CD8-positive, alpha-beta memory T cell (primary cell): ENCODE measurements around the gene C22orf23. TPM values are rescaled to one million over a fixed set of nuclear protein-coding genes. Genes with fewer than 3 reads are reported as not detected.

ENCODE experiments used
- CTCF ChIA-PET: fragments of 350-600 bp; sonication (Branson Sonifier 250); formaldehyde crosslinking; loops from one replicate; lab custom pipeline; 2021; ENCODE audit warnings: antibody characterized with exemption; lab: Charles Lee
- POLR2A ChIA-PET: fragments of 350-600 bp; sonication (Branson Sonifier 250); formaldehyde crosslinking; loops from one replicate; lab custom pipeline; 2021; ENCODE audit warnings: antibody characterized with exemption; lab: Charles Lee
- DNase-seq, 5 donors: peaks; one replicate each; pipeline versions ENCODE4 v3.0.0 to v3.0.0-alpha.2; 2020 to 2022; ENCODE audit warnings: mixed read lengths in 1 of 5
- H3K27ac ChIP-seq: one replicate; pipeline ENCODE4 v1.7.0; 2013; ENCODE audit warnings: low read depth, mild to moderate bottlenecking, low read length, moderate library complexity
- H3K27me3 ChIP-seq: 2 replicates; pipeline ENCODE4 v1.7.0; 2013; ENCODE audit warnings: low read length, mild to moderate bottlenecking; ENCODE audit not compliant: insufficient read depth, poor library complexity, severe bottlenecking
- H3K36me3 ChIP-seq: 2 replicates; pipeline ENCODE4 v1.7.0; 2013; ENCODE audit warnings: mild to moderate bottlenecking, low read length, moderate library complexity; ENCODE audit not compliant: insufficient read depth
- H3K4me1 ChIP-seq: 2 replicates; pipeline ENCODE4 v1.7.0; 2013; ENCODE audit warnings: mild to moderate bottlenecking, low read length, moderate library complexity; ENCODE audit not compliant: insufficient read depth
- H3K4me3 ChIP-seq: 2 replicates; pipeline ENCODE4 v1.7.0; 2013; ENCODE audit warnings: mild to moderate bottlenecking, low read length
- H3K9me3 ChIP-seq: 2 replicates; pipeline ENCODE4 v1.7.0; 2013; ENCODE audit warnings: mild to moderate bottlenecking, low read length
- H3K27ac Mint-ChIP-seq, 8 donors: one replicate each; pipeline ENCODE4 v1.8.0; 2020 to 2021; ENCODE audit warnings: mixed read lengths in 8 of 8, mild to moderate bottlenecking in 6 of 8, inconsistent platforms in 3 of 8, moderate library complexity in 3 of 8
- H3K27me3 Mint-ChIP-seq, 2 donors: one replicate each; pipeline ENCODE4 v1.8.0; 2020 to 2021; ENCODE audit warnings: mixed read lengths in 2 of 2, mild to moderate bottlenecking in 1 of 2, moderate library complexity in 1 of 2
- H3K36me3 Mint-ChIP-seq, 3 donors: one replicate each; pipeline ENCODE4 v1.8.0; 2020 to 2021; ENCODE audit warnings: mixed read lengths in 3 of 3, inconsistent platforms in 1 of 3, mild to moderate bottlenecking in 1 of 3
- H3K4me1 Mint-ChIP-seq, 3 donors: one replicate each; pipeline ENCODE4 v1.8.0; 2020 to 2021; ENCODE audit warnings: mixed read lengths in 3 of 3, inconsistent platforms in 1 of 3, mild to moderate bottlenecking in 1 of 3
- H3K4me3 Mint-ChIP-seq, 7 donors: one replicate each; pipeline ENCODE4 v1.8.0; 2020 to 2021; ENCODE audit warnings: mixed read lengths in 7 of 7, mild to moderate bottlenecking in 6 of 7, moderate library complexity in 4 of 7, inconsistent platforms in 2 of 7
- H3K9me3 Mint-ChIP-seq, 5 donors: one replicate each; pipeline ENCODE4 v1.8.0; 2020 to 2022; ENCODE audit warnings: mixed read lengths in 5 of 5, mild to moderate bottlenecking in 3 of 5, moderate library complexity in 2 of 5, inconsistent platforms in 1 of 5
- polyA plus RNA-seq: library from polyadenylated mRNA; unstranded; fragments of 300-500 nt; fragmentation: Illumina TruSeq; gene quantifications from one replicate; pipeline ENCODE4 v1.2.3, GENCODE V29; 2021
- total RNA-seq, 2 experiments: library from RNA; stranded (reverse); gene quantifications; one replicate each; pipeline ENCODE4 v1.2.3, GENCODE V29; 2021

Gene C22orf23
- total and polyA plus RNA-seq, 3 experiments from 2014 or later, result 0.29 to 0.37 TPM; not detected in 1

DNA sequence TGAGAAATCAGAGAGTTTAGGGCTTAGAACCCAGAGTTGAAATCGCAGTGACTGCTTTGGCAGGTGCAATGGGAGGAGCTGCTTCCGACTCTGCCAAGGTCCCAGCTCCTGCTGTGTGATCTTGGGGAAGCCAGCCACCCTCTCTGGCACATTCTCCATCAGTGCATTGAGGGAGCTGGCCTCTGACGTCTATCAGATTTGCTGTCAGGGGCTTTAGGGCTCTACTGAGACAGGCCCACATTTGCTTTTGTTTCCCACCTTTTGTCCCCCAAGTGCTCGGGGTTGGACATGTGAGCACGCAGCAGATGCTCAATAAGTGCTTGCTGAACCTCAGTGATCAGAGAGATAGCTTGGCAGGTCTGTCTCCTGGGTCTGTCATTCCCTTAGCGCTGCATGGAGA is 41.6 kb upstream of the C22orf23 start:
- no peaks in the 10 kb centered on the region for H3K36me3 Mint-ChIP-seq
- H3K27ac ChIP-seq, result peak overlapping the region; percentile 16
- H3K27ac Mint-ChIP-seq, result peak overlapping the region; percentile 68 to 97 (median 86)
- H3K4me3 Mint-ChIP-seq, result peak overlapping the region in 3 of 7 donors; percentile 20 to 55 (median 34)
- peaks cover 0 to 2% (median 0%) of the 10 kb centered on the region in 5 donors for H3K9me3 Mint-ChIP-seq
- H3K27me3 Mint-ChIP-seq, result no peaks in the 10 kb centered on the region
- DNase-seq, result no peak
- H3K4me3 ChIP-seq, result no peak overlapping the region
- H3K27me3 ChIP-seq, result no peaks in the 10 kb centered on the region
- POLR2A ChIA-PET, result interaction anchor here (0.6 kb wide), 1 partner anchor 16 kb away, joined by 3 read pairs; no protein-coding TSS in a partner anchor
- H3K9me3 ChIP-seq, result no peaks in the 10 kb centered on the region
- no peaks in the 10 kb centered on the region for H3K36me3 ChIP-seq
- CTCF ChIA-PET, result interaction anchor here (1.3 kb wide), 1 partner anchor 57 kb away, joined by 6 read pairs; no protein-coding TSS in a partner anchor
- peaks cover 38% of the 10 kb centered on the region for H3K4me1 ChIP-seq
- peaks cover 46 to 56% (median 48%) of the 10 kb centered on the region in 3 donors for H3K4me1 Mint-ChIP-seq

- Histone ChIP-seq H3K36me3 (no peaks in the 10 kb centered on the region), H3K27me3 (no peaks in the 10 kb centered on the region), H3K4me3 (no peak overlapping the region), H3K4me1 (peaks cover 38% of the 10 kb centered on the region), H3K9me3 (no peaks in the 10 kb centered on the region), H3K27ac (no peak overlapping the region)
- POLR2A ChIA-PET, result interaction anchor here (1.3 kb wide), 1 partner anchor 12 kb away, joined by 3 read pairs; no protein-coding TSS in a partner anchor
- H3K4me3 Mint-ChIP-seq, result peak overlapping the region in 6 of 7 donors; percentile 48 to 77 (median 64)
- H3K36me3 Mint-ChIP-seq, result no peaks in the 10 kb centered on the region
- DNase-seq, result peak in 3 of 5 donors; percentile 29 to 46 (median 43)
- CTCF ChIA-PET, result interaction anchor here (0.9 to 1.3 kb wide), 2 partner anchors 58 to 688 kb away, joined by 3 to 6 read pairs; partner anchors contain the start of gene TOMM22
- H3K4me1 Mint-ChIP-seq, result peaks cover 46 to 51% (median 48%) of the 10 kb centered on the region in 3 donors
- H3K27me3 Mint-ChIP-seq, result no peaks in the 10 kb centered on the region
- H3K9me3 Mint-ChIP-seq, result peaks cover 0 to 2% (median 0%) of the 10 kb centered on the region in 5 donors
- peak overlapping the region; percentile 84 to 99 (median 93) for H3K27ac Mint-ChIP-seq
These were observed 40.6 kb upstream of the C22orf23 start for GRCh38 chr22:37994049-37994448.

- Histone ChIP-seq H3K27me3 (no peaks in the 10 kb centered on the region), H3K27ac (no peak overlapping the region), H3K4me3 (no peak overlapping the region), H3K36me3 (no peaks in the 10 kb centered on the region), H3K4me1 (peaks cover 27% of the 10 kb centered on the region), H3K9me3 (no peaks in the 10 kb centered on the region)
- Mint-ChIP-seq H3K4me3 (no peak overlapping the region), H3K9me3 (peaks cover 0 to 2% (median 0%) of the 10 kb centered on the region in 5 donors), H3K27ac (peak overlapping the region in 4 of 8 donors; percentile 32 to 71 (median 49)), H3K4me1 (peaks cover 35 to 38% (median 37%) of the 10 kb centered on the region in 3 donors), H3K36me3 (peaks cover 0 to 3% (median 0%) of the 10 kb centered on the region in 3 donors), H3K27me3 (no peaks in the 10 kb centered on the region)
- ChIA-PET POLR2A (no interaction called here), CTCF (no interaction called here)
- DNase-seq, result no peak
These were observed 38.5 kb upstream of the C22orf23 start for GRCh38 chr22:37991731-37992442.

DNA sequence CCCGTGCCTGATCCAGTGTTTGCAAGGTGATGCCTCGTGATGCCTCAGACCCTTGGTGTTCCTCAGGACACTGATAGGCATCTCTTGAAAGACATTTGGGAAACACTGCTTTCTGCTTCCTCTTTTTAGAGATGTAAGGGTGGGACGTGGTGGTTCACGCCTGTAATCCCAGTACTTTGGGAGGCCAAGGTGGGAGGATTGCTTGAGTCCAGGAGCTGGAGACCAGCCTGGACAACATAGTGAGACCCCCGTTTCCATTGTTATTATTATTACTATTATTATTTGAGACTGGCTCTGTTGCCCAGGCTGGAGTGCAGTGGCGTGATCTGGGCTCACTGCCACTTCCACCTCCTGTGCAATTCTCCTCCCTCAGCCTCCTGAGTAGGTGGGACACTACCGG is 37.5 kb upstream of the C22orf23 start:
- H3K36me3 ChIP-seq, result no peaks in the 10 kb centered on the region
- DNase-seq, result no peak
- no peaks in the 10 kb centered on the region for H3K27me3 Mint-ChIP-seq
- H3K27ac ChIP-seq, result no peak overlapping the region
- peaks cover 27 to 28% (median 28%) of the 10 kb centered on the region in 3 donors for H3K4me1 Mint-ChIP-seq
- H3K4me3 Mint-ChIP-seq, result no peak overlapping the region
- CTCF ChIA-PET, result no interaction called here
- H3K27me3 ChIP-seq, result no peaks in the 10 kb centered on the region
- POLR2A ChIA-PET, result no interaction called here
- peaks cover 17% of the 10 kb centered on the region for H3K4me1 ChIP-seq
- H3K36me3 Mint-ChIP-seq, result peaks cover 0 to 4% (median 0%) of the 10 kb centered on the region in 3 donors
- H3K27ac Mint-ChIP-seq, result peak overlapping the region in 1 of 8 donors; percentile 47
- no peak overlapping the region for H3K4me3 ChIP-seq
- H3K9me3 Mint-ChIP-seq, result peaks cover 0 to 2% (median 0%) of the 10 kb centered on the region in 5 donors
- H3K9me3 ChIP-seq, result no peaks in the 10 kb centered on the region

- Histone ChIP-seq H3K4me1 (peaks cover 11% of the 10 kb centered on the region), H3K4me3 (no peak overlapping the region), H3K9me3 (no peaks in the 10 kb centered on the region), H3K27ac (no peak overlapping the region), H3K27me3 (no peaks in the 10 kb centered on the region), H3K36me3 (no peaks in the 10 kb centered on the region)
- ChIA-PET CTCF (interaction anchor here (1.1 kb wide), 1 partner anchor 25 kb away, joined by 3 read pairs; no protein-coding TSS in a partner anchor), POLR2A (no interaction called here)
- Mint-ChIP-seq H3K27ac (no peak overlapping the region), H3K9me3 (peaks cover 0 to 2% (median 0%) of the 10 kb centered on the region in 5 donors), H3K27me3 (no peaks in the 10 kb centered on the region), H3K4me3 (no peak overlapping the region), H3K4me1 (peaks cover 21 to 23% (median 22%) of the 10 kb centered on the region in 3 donors), H3K36me3 (peaks cover 0 to 7% (median 0%) of the 10 kb centered on the region in 3 donors)
- DNase-seq, result no peak
These were observed 36.9 kb upstream of the C22orf23 start for GRCh38 chr22:37990301-37990700.

- Mint-ChIP-seq H3K36me3 (peaks cover 0 to 8% (median 0%) of the 10 kb centered on the region in 3 donors), H3K4me1 (peaks cover 15 to 16% (median 15%) of the 10 kb centered on the region in 3 donors), H3K4me3 (no peak overlapping the region), H3K27me3 (no peaks in the 10 kb centered on the region), H3K9me3 (peaks cover 0 to 2% (median 0%) of the 10 kb centered on the region in 5 donors), H3K27ac (peak overlapping the region in 4 of 8 donors; percentile 11 to 76 (median 22))
- no peak overlapping the region for H3K4me3 ChIP-seq
- CTCF ChIA-PET, result interaction anchor here (1.1 kb wide), 1 partner anchor 24 kb away, joined by 3 read pairs; no protein-coding TSS in a partner anchor
- H3K27me3 ChIP-seq, result no peaks in the 10 kb centered on the region
- H3K27ac ChIP-seq, result no peak overlapping the region
- H3K36me3 ChIP-seq, result no peaks in the 10 kb centered on the region
- POLR2A ChIA-PET, result no interaction called here
- peaks cover 3% of the 10 kb centered on the region for H3K4me1 ChIP-seq
- DNase-seq, result no peak
- no peaks in the 10 kb centered on the region for H3K9me3 ChIP-seq
These were observed 36.0 kb upstream of the C22orf23 start for GRCh38 chr22:37989146-37990045.

DNA sequence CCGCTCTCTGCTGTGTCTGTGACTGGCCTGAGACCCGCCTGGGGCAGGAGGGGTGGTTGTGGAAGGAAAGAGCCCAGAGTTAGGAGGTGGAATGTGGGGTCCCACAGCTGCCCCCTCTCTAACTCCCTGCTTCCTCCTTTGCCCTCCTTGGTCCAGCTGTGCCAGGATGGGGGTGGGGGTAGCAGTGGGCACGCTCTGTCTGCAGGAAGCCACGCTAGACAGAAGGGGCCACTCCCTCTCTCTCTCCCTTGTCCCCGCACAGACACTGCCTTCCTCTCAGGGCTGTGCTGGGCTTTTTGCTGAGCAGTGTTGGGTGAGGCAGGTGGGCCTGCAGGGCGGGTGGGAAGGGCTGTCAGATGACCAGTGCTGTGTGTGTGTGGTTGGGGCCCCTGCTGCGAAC is 33.0 kb upstream of the C22orf23 start:
- Mint-ChIP-seq H3K4me1 (no peaks in the 10 kb centered on the region), H3K27ac (no peak overlapping the region), H3K36me3 (peaks cover 0 to 15% (median 1%) of the 10 kb centered on the region in 3 donors), H3K9me3 (no peaks in the 10 kb centered on the region), H3K4me3 (no peak overlapping the region), H3K27me3 (no peaks in the 10 kb centered on the region)
- no peak for DNase-seq
- no peak overlapping the region for H3K27ac ChIP-seq
- ChIA-PET CTCF (no interaction called here), POLR2A (interaction anchor here (0.6 kb wide), 1 partner anchor 29 kb away, joined by 5 read pairs; no protein-coding TSS in a partner anchor)
- no peak overlapping the region for H3K4me3 ChIP-seq
- H3K9me3 ChIP-seq, result no peaks in the 10 kb centered on the region
- H3K27me3 ChIP-seq, result no peaks in the 10 kb centered on the region
- no peaks in the 10 kb centered on the region for H3K36me3 ChIP-seq
- no peaks in the 10 kb centered on the region for H3K4me1 ChIP-seq
